ENCODE data around the gene PCDHGC4.

PCDHGC4 gene

GRCh38 chr5:141507387-141508091 is 22.7 kb downstream of the PCDHGC4 start:
- peaks cover 50% of the 10 kb centered on the region for H3K36me3 Mint-ChIP-seq (ENCODE audit: low read depth)

DNA sequence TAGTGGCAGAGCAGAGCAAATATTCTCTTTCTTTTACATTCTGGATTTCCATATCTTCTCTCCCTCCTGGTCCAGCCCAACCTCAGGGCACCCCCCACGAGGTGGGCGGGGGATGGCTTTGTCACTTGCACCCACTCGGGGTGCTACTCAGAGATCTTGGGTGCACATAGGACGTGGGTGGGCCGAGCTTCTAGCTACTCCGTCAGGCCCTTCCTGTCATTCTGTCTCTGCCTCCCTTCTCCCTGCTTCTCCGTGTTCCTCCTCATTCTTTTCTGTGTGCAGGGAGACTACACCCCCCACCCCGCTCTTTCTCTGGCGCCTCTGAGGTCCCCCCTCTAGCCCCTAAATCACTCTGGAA is 23.6 kb downstream of the PCDHGC4 start:
- Mint-ChIP-seq H3K4me1 (peaks cover 80% of the 10 kb centered on the region), H3K4me3 (peak overlapping the region; percentile 74 to 80 (median 79)), H3K9me3 (no peaks in the 10 kb centered on the region), H3K27ac (peak overlapping the region; percentile 99 to 100 (median 99)), H3K36me3 (ENCODE audit: low read depth) (peaks cover 50% of the 10 kb centered on the region), H3K27me3 (ENCODE audit: low read depth) (no peaks in the 10 kb centered on the region)
- TF ChIP-seq, protein P1, sequence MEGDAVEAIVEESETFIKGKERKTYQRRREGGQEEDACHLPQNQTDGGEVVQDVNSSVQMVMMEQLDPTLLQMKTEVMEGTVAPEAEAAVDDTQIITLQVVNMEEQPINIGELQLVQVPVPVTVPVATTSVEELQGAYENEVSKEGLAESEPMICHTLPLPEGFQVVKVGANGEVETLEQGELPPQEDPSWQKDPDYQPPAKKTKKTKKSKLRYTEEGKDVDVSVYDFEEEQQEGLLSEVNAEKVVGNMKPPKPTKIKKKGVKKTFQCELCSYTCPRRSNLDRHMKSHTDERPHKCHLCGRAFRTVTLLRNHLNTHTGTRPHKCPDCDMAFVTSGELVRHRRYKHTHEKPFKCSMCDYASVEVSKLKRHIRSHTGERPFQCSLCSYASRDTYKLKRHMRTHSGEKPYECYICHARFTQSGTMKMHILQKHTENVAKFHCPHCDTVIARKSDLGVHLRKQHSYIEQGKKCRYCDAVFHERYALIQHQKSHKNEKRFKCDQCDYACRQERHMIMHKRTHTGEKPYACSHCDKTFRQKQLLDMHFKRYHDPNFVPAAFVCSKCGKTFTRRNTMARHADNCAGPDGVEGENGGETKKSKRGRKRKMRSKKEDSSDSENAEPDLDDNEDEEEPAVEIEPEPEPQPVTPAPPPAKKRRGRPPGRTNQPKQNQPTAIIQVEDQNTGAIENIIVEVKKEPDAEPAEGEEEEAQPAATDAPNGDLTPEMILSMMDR (IDR thresholded peaks at IDR 0.05; ENCODE audit: unreplicated experiment in 3 of 3): no peak

More at GRCh38 chr5:141507387-141508091, 22.7 kb downstream of the PCDHGC4 start:
- Mint-ChIP-seq H3K9me3 (no peaks in the 10 kb centered on the region), H3K4me3 (peak overlapping the region; percentile 67 to 79 (median 74)), H3K4me1 (peaks cover 74% of the 10 kb centered on the region), H3K27me3 (ENCODE audit: low read depth) (no peaks in the 10 kb centered on the region), H3K27ac (peak overlapping the region; percentile 99 to 100 (median 99))
- TF ChIP-seq, protein P1 (IDR thresholded peaks at IDR 0.05; ENCODE audit: unreplicated experiment in 3 of 3): no peak

GRCh38 chr5:141508798-141509611 is 24.2 kb downstream of the PCDHGC4 start:
- H3K4me3 Mint-ChIP-seq: peak overlapping the region; percentile 74 to 80 (median 79)
- TF ChIP-seq, protein P1 (IDR thresholded peaks at IDR 0.05; ENCODE audit: unreplicated experiment in 3 of 3): no peak
- H3K27ac Mint-ChIP-seq: peak overlapping the region; percentile 99 to 100 (median 99)
- no peaks in the 10 kb centered on the region for H3K27me3 Mint-ChIP-seq (ENCODE audit: low read depth)
- H3K4me1 Mint-ChIP-seq: peaks cover 80% of the 10 kb centered on the region
- no peaks in the 10 kb centered on the region for H3K9me3 Mint-ChIP-seq
- H3K36me3 Mint-ChIP-seq (ENCODE audit: low read depth): peaks cover 46% of the 10 kb centered on the region

GRCh38 chr5:141510160-141510559 is 25.3 kb downstream of the PCDHGC4 start:
- peak overlapping the region; percentile 29 to 79 (median 29) for H3K4me3 Mint-ChIP-seq
- no peaks in the 10 kb centered on the region for H3K9me3 Mint-ChIP-seq
- peaks cover 3% of the 10 kb centered on the region for H3K27me3 Mint-ChIP-seq (ENCODE audit: low read depth)
- peak overlapping the region; percentile 99 to 100 (median 99) for H3K27ac Mint-ChIP-seq
- peaks cover 34% of the 10 kb centered on the region for H3K36me3 Mint-ChIP-seq (ENCODE audit: low read depth)
- H3K4me1 Mint-ChIP-seq: peaks cover 81% of the 10 kb centered on the region
- TF ChIP-seq, protein P1 (IDR thresholded peaks at IDR 0.05; ENCODE audit: unreplicated experiment in 3 of 3): no peak

DNA sequence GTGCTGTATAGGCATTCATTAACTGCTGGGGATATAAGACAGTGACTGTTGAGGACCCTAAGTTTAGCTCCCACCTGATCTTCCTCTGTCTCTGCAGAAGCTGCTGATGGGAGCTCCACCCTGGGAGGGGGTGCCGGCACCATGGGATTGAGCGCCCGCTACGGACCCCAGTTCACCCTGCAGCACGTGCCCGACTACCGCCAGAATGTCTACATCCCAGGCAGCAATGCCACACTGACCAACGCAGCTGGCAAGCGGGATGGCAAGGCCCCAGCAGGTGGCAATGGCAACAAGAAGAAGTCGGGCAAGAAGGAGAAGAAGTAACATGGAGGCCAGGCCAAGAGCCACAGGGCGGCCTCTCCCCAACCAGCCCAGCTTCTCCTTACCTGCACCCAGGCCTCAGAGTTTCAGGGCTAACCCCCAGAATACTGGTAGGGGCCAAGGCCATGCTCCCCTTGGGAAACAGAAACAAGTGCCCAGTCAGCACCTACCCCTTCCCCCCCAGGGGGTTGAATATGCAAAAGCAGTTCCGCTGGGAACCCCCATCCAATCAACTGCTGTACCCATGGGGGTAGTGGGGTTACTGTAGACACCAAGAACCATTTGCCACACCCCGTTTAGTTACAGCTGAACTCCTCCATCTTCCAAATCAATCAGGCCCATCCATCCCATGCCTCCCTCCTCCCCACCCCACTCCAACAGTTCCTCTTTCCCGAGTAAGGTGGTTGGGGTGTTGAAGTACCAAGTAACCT is 26.2 kb downstream of the PCDHGC4 start:
- H3K9me3 Mint-ChIP-seq: no peaks in the 10 kb centered on the region
- peaks cover 82% of the 10 kb centered on the region for H3K4me1 Mint-ChIP-seq
- H3K36me3 Mint-ChIP-seq (ENCODE audit: low read depth): peaks cover 30% of the 10 kb centered on the region
- H3K27ac Mint-ChIP-seq: peak overlapping the region; percentile 99 to 100 (median 99)
- peaks cover 3% of the 10 kb centered on the region for H3K27me3 Mint-ChIP-seq (ENCODE audit: low read depth)
- H3K4me3 Mint-ChIP-seq: peak overlapping the region in 1 of 3 experiments; percentile 47
- TF ChIP-seq, protein P1 (IDR thresholded peaks at IDR 0.05; ENCODE audit: unreplicated experiment in 3 of 3): no peak

Measured in nephron (organoid).